ENCODE results near the gene EEF2K. TPM values are rescaled to one million over a fixed set of nuclear protein-coding genes. Genes with fewer than 3 reads are reported as not detected.
"Not testable (repeated sequence)": the region's sequence is repeated elsewhere in the genome, so short reads cannot be mapped to it uniquely, and the experiment has no call there.

The EEF2K gene
- total and polyA plus RNA-seq, 9 donors = 27.8 to 54.7 (median 38.9) TPM

DNA sequence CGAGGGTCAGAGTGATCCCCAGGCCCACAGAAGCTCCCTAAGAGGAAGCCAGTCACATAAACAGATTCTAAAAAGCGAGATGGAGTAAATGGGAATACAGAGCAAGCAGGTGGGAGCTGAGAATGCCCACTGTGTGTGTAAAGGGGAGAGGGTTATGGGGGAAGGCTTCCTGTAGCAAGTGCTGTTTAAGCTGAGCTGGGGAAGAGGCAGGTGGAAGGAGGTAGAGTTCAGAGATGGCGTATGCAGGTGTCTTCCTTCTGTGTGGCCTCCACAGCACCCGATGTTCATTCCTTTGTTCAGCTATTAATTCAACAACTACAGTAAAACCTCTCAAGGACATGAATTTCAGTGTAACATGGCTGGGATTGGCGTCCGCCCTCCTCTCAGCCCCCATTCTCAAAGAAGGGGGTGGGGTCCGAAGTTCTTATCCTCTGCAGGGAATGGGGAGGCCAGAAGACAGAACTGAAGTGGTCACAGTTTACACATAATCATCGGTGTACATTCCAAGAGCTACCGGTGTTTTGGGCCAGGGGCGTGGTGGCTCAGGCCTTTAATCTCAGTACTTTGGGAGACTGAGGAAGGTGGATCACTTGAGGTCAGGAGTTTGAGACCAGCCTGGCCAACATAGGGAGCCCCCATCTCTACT lies 1.8 kb downstream of the EEF2K start:
- Histone ChIP-seq H3K27me3 (ENCODE audit: control insufficient read depth, insufficient read depth, low read length) (no peaks in the 10 kb centered on the region), H3K4me1 (ENCODE audit: control insufficient read depth, insufficient read depth, low read length) (peaks cover 38% of the 10 kb centered on the region), H3K27ac (ENCODE audit: low read length) (peak overlapping the region; percentile 93), H3K4me3 (ENCODE audit: low read length) (peak overlapping the region; percentile 85), H3K9me3 (replicated peaks; ENCODE audit: control insufficient read depth, low read depth, low read length) (peaks cover 10% of the 10 kb centered on the region), H3K36me3 (ENCODE audit: control insufficient read depth, insufficient read depth, low read length) (peaks cover 15% of the 10 kb centered on the region)
- no peak for DNase-seq
- 46% methylated on average over 1 of the region's 10 CpGs for WGBS (ENCODE audit: insufficient coverage)

DNA sequence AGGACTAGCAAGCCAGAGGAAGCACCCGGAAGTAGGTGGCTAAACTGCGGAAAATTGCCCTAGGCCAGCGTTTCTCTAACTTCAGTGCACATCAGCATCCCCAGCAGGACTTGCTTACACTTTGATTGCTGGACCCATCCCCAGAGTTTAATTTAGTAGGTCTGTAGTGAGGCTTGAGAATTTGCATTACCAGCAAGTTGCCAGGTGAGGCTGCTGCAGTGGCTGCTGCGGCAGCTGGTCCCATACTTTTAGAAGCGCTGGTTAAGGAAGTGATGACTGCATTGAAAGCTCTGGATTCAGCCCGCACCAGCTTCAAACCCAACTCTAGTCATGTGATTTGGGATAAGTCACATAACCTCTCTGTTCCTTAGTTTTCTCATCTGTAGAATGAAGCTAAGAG lies 4.2 kb downstream of the EEF2K start:
- Histone ChIP-seq H3K9me3 (replicated peaks; ENCODE audit: control insufficient read depth, low read depth, low read length) (peaks cover 7% of the 10 kb centered on the region), H3K4me1 (ENCODE audit: control insufficient read depth, insufficient read depth, low read length) (peaks cover 37% of the 10 kb centered on the region), H3K27me3 (ENCODE audit: control insufficient read depth, insufficient read depth, low read length) (no peaks in the 10 kb centered on the region), H3K36me3 (ENCODE audit: control insufficient read depth, insufficient read depth, low read length) (peaks cover 31% of the 10 kb centered on the region), H3K27ac (ENCODE audit: low read length) (no peak overlapping the region), H3K4me3 (ENCODE audit: low read length) (no peak overlapping the region)
- no peak for DNase-seq
- WGBS (ENCODE audit: insufficient coverage) = 100% methylated on average over 1 of the region's 6 CpGs

DNA sequence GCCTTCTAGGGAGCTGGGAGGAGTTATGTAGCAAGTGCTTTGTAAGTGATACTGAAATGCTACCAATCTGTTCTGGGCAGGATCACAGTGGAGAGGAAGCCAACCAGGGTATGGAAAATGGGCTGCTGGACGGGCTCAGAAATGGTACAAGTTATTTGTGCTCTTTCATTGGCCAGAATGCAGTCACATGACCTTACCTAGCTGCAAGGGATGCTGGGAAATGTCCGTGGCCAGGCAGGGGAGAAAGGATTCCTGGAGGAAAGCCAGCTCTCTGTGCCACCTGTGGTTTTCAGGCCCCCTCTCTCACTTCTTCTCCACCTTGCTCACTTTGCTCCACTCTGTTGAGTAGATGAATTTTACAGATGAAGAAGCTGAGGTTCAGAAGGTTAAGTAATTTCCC lies 4.8 kb downstream of the EEF2K start:
- Histone ChIP-seq H3K27me3 (ENCODE audit: control insufficient read depth, insufficient read depth, low read length) (no peaks in the 10 kb centered on the region), H3K9me3 (replicated peaks; ENCODE audit: control insufficient read depth, low read depth, low read length) (peaks cover 7% of the 10 kb centered on the region), H3K4me3 (ENCODE audit: low read length) (no peak overlapping the region), H3K27ac (ENCODE audit: low read length) (no peak overlapping the region), H3K36me3 (ENCODE audit: control insufficient read depth, insufficient read depth, low read length) (peaks cover 33% of the 10 kb centered on the region), H3K4me1 (ENCODE audit: control insufficient read depth, insufficient read depth, low read length) (peaks cover 38% of the 10 kb centered on the region)
- no peak for DNase-seq
- 86% methylated on average over 1 of the region's 2 CpGs for WGBS (ENCODE audit: insufficient coverage)

DNA sequence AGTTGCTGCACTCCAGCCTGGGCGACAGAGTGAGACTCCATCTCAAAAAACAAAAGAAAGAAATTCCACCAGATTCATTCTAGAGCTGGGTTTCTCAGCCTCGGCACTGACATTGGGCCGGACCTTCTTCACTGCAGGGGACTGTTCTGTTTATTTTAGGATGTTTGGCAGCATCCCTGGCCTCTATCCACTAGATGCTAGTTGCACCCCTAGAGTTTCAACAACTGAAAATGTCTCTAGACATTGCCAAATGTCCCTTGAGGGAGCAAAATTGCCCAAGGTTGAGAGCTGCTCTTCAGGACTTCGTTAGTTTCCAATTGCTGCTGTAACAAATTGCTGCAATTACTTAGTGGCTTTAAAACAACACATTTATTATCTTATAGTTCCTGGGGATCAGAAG lies 7.2 kb downstream of the EEF2K start:
- no CpG with 5 or more reads among the region's 4 CpGs for WGBS (ENCODE audit: insufficient coverage)
- H3K9me3 ChIP-seq (replicated peaks; ENCODE audit: control insufficient read depth, low read depth, low read length) = peaks cover 7% of the 10 kb centered on the region
- no peak overlapping the region for H3K27ac ChIP-seq (ENCODE audit: low read length)
- H3K4me1 ChIP-seq (ENCODE audit: control insufficient read depth, insufficient read depth, low read length) = peaks cover 41% of the 10 kb centered on the region
- H3K36me3 ChIP-seq (ENCODE audit: control insufficient read depth, insufficient read depth, low read length) = peaks cover 35% of the 10 kb centered on the region
- DNase-seq = no peak
- H3K4me3 ChIP-seq (ENCODE audit: low read length) = no peak overlapping the region
- no peaks in the 10 kb centered on the region for H3K27me3 ChIP-seq (ENCODE audit: control insufficient read depth, insufficient read depth, low read length)

DNA sequence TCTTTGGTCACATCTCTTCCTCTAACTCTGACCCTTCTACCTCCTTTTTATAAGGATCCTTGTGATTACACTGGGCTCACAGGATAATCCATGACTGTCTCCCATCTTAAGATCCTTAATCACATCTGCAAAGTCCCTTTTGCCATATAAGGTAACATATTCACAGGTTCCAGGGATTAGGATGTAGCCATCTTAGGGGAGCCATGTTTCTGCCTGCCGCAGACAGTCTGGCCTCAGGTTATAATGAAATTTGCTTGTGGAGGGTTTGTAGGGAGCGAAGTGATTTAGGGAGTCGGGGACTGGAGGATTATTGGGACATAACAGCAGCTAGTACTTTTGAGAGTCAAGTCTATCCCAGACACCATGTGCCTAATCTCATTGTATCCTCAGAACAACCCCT lies 7.7 kb downstream of the EEF2K start:
- Histone ChIP-seq H3K27ac (ENCODE audit: low read length) (no peak overlapping the region), H3K36me3 (ENCODE audit: control insufficient read depth, insufficient read depth, low read length) (peaks cover 35% of the 10 kb centered on the region), H3K4me3 (ENCODE audit: low read length) (no peak overlapping the region), H3K9me3 (replicated peaks; ENCODE audit: control insufficient read depth, low read depth, low read length) (peaks cover 7% of the 10 kb centered on the region), H3K4me1 (ENCODE audit: control insufficient read depth, insufficient read depth, low read length) (peaks cover 41% of the 10 kb centered on the region), H3K27me3 (ENCODE audit: control insufficient read depth, insufficient read depth, low read length) (no peaks in the 10 kb centered on the region)
- DNase-seq = no peak
- WGBS (ENCODE audit: insufficient coverage) = no CpG with 5 or more reads among the region's 3 CpGs

DNA sequence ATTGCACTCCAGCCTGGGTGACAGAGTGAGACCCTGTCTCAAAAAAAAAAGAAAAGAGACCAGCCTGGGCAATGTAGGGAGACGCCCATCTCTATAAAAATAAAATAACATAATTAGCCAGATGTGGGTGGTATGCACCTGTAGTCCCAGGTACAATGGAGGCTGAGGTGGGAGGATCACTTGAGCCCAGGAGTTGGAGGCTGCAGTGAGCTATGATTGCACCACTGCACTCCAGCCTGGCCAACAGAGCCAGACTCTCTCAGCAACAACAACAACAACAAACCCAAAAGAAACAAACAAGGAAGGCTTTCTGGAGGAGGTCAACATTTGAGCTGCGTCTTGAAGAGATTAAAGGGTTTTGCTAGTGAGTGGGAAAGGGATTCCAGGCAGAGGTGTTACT lies 8.3 kb downstream of the EEF2K start:
- Histone ChIP-seq H3K9me3 (replicated peaks; ENCODE audit: control insufficient read depth, low read depth, low read length) (peaks cover 7% of the 10 kb centered on the region), H3K4me1 (ENCODE audit: control insufficient read depth, insufficient read depth, low read length) (peaks cover 42% of the 10 kb centered on the region), H3K4me3 (ENCODE audit: low read length) (no peak overlapping the region), H3K27ac (ENCODE audit: low read length) (no peak overlapping the region), H3K27me3 (ENCODE audit: control insufficient read depth, insufficient read depth, low read length) (no peaks in the 10 kb centered on the region), H3K36me3 (ENCODE audit: control insufficient read depth, insufficient read depth, low read length) (peaks cover 35% of the 10 kb centered on the region)
- no peak for DNase-seq
- no CpG with 5 or more reads among the region's 2 CpGs for WGBS (ENCODE audit: insufficient coverage)

DNA sequence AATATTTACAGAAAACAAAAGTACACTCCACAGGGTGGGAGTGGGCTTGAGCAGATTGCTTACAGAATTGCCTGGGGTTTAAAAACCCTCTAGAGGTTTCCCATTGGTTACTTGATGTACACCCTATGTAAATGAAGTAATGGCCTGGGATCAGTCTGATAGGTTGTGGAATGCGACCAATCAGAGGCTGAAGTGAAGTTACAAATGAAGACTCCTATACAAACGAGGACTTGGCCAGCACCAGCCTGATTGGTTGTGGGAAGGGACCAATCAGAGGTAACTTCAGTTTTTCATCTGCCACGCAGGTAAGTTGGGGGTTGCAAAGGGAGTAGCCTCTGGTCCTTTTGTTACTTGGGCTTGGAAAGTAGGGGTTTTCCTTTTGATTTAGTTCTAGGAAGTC lies 8.8 kb downstream of the EEF2K start:
- peaks cover 42% of the 10 kb centered on the region for H3K4me1 ChIP-seq (ENCODE audit: control insufficient read depth, insufficient read depth, low read length)
- DNase-seq = no peak
- 75% methylated on average over 2 of the region's 3 CpGs for WGBS (ENCODE audit: insufficient coverage)
- H3K9me3 ChIP-seq (replicated peaks; ENCODE audit: control insufficient read depth, low read depth, low read length) = peaks cover 11% of the 10 kb centered on the region
- H3K27me3 ChIP-seq (ENCODE audit: control insufficient read depth, insufficient read depth, low read length) = no peaks in the 10 kb centered on the region
- H3K27ac ChIP-seq (ENCODE audit: low read length) = no peak overlapping the region
- peaks cover 35% of the 10 kb centered on the region for H3K36me3 ChIP-seq (ENCODE audit: control insufficient read depth, insufficient read depth, low read length)
- no peak overlapping the region for H3K4me3 ChIP-seq (ENCODE audit: low read length)

DNA sequence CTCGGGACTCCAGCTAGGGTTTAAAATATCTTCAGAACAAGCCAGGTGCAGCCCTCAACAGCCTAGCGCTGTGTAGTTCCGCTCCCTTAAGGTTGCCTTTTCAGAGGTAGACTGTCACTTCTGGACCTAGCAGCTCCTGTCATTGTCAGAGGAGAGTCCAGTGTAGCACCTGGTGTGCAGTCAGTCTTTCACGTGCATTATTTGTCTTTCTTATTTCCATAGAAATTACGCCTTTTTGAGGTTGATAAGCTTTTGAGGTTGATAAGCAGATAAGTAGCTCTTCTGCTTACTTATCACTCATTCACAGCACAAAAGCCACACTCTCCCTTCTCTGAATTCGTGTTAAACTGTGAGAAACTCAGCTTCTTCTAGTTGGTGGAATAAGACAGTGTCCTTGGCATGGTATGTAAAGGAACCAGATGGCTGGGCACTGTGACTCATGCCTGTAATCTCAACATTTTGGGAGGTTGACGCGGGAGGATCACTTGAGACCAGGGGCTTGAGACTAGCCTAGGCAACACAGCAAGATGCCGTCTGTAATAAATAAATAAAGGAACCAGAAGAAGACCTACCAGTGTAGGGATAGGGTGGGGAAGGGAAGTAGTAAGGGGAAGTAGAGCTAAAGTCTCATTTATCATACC lies 10.2 kb downstream of the EEF2K start:
- H3K4me3 ChIP-seq (ENCODE audit: low read length) = no peak overlapping the region
- peaks cover 3% of the 10 kb centered on the region for H3K9me3 ChIP-seq (replicated peaks; ENCODE audit: control insufficient read depth, low read depth, low read length)
- H3K27ac ChIP-seq (ENCODE audit: low read length) = no peak overlapping the region
- H3K4me1 ChIP-seq (ENCODE audit: control insufficient read depth, insufficient read depth, low read length) = peaks cover 45% of the 10 kb centered on the region
- H3K27me3 ChIP-seq (ENCODE audit: control insufficient read depth, insufficient read depth, low read length) = no peaks in the 10 kb centered on the region
- 68% methylated on average over 5 of the region's 9 CpGs for WGBS (ENCODE audit: insufficient coverage)
- peaks cover 21% of the 10 kb centered on the region for H3K36me3 ChIP-seq (ENCODE audit: control insufficient read depth, insufficient read depth, low read length)
- no peak for DNase-seq

DNA sequence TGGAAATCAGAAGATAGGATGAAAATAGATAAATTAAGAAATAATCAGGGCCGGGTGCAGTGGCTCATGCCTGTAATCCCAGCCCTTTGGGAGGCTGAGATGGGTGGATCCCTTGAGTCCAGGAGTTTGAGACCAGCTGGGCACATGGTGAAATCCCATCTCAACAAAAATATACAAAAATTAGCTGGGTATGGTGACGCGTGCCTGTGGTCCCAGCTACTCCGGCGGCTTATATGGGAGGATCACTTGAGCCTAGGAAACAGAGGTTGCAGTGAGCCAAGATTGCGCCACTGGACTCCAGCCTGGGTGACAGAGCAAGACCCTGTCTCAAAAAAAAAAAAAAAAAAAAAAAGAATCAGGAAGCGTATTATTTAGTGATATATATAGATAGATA lies 10.8 kb downstream of the EEF2K start:
- H3K27ac ChIP-seq (ENCODE audit: low read length); H3K9me3 ChIP-seq (replicated peaks; ENCODE audit: control insufficient read depth, low read depth, low read length); H3K27me3 ChIP-seq (ENCODE audit: control insufficient read depth, insufficient read depth, low read length); DNase-seq; H3K4me3 ChIP-seq (ENCODE audit: low read length): not testable (repeated sequence)
- 96% methylated on average over 4 of the region's 7 CpGs for WGBS (ENCODE audit: insufficient coverage)
- peaks cover 20% of the 10 kb centered on the region for H3K36me3 ChIP-seq (ENCODE audit: control insufficient read depth, insufficient read depth, low read length)
- H3K4me1 ChIP-seq (ENCODE audit: control insufficient read depth, insufficient read depth, low read length) = peaks cover 48% of the 10 kb centered on the region

DNA sequence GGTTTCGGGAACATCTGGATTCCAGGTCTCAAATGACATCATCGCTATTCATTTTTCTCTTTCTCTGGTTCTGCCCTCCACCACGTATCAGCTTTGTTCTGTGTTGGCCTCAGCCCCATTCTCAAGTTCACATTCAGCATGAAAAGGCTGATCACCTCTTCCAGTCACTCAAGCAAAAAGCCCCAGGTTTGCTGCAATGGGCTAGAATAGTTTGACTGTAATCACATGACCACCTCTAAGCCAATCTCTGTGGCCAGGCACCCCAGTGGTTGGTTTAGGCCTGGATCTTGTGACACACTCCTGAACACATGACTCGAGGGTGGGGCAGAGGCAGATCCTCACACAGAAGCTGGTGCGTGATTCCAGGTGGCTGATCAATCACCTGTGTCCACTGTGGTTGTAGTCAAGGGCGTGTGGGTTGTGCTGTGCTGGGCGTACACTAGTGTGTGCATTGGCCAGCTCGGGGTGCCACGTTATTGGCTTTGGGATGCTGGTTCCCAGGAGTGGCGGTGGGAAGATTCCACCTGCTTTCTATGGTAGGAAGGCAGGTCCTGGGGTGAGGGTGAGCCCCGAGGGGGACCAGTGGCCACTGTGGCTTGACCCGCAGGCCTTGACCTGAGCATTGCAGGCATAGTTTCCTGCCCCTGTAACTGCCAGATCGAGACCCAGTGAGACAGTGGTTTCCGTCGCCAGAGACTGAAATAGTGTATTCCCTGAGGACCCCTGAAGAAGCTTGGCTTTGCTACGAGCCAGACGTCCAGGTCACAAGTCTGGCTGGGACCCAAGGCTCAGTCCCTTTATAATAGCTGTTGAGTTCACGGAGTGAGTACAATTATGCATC lies 12.0 kb downstream of the EEF2K start:
- Histone ChIP-seq H3K27me3 (ENCODE audit: control insufficient read depth, insufficient read depth, low read length) (no peaks in the 10 kb centered on the region), H3K36me3 (ENCODE audit: control insufficient read depth, insufficient read depth, low read length) (peaks cover 20% of the 10 kb centered on the region), H3K9me3 (replicated peaks; ENCODE audit: control insufficient read depth, low read depth, low read length) (peaks cover 3% of the 10 kb centered on the region), H3K4me3 (ENCODE audit: low read length) (no peak overlapping the region), H3K4me1 (ENCODE audit: control insufficient read depth, insufficient read depth, low read length) (peaks cover 48% of the 10 kb centered on the region), H3K27ac (ENCODE audit: low read length) (no peak overlapping the region)
- DNase-seq = peak; percentile 32
- WGBS (ENCODE audit: insufficient coverage) = 57% methylated on average over 14 of the region's 18 CpGs

Data from muscle of leg (tissue), 11 donors.